HG02973 (cell line): ENCODE data around the gene PRKAR2B.
"Not testable (repeated sequence)": the region's sequence is repeated elsewhere in the genome, so short reads cannot be mapped to it uniquely, and the experiment has no call there.

Experiments
- ATAC-seq: cut with Tn5 transposase; IDR thresholded peaks from one replicate; pipeline ENCODE4 v1.9.1; 2021; ENCODE audit warnings: moderate library complexity; ENCODE audit not compliant: unreplicated experiment

PRKAR2B gene

GRCh38 chr7:107115114-107115513, 70.6 kb downstream of the PRKAR2B start:
- no peak for ATAC-seq

DNA sequence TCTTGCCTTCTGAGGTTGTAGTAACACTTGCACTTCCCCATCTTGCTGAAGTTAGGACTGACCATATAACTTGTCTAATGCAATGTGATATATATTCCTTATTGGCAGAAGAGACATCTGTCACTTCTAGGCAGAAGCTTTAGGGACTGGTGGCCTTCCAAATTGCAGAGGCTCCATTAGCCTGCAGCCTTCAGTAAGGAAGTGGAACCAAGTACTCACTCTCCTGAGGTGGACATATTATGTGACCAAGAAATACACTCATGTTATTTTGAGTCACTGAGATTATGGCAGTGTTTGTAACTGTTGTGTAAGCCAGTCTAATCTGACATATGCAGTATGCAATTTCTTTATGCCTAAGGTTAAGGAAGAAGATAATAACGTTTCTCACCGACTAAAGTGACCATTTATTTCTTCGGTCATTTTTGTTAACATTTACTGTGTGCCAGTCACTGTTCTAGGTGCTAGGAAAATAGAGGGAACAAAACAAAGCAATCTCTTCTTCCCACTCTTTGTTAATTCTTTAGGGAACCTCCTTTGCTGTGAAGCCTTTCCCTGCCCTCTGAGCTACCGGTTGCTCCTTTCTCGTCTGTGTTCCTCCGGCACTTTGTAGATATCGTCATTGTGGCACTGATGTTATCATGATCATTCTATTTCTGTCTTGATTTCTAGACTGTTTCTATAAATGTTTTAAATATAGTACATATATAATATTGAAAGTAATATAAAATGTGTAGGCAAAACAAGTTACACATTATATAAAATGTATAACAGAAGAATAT, 71.4 kb downstream of the PRKAR2B start:
- no peak for ATAC-seq

DNA sequence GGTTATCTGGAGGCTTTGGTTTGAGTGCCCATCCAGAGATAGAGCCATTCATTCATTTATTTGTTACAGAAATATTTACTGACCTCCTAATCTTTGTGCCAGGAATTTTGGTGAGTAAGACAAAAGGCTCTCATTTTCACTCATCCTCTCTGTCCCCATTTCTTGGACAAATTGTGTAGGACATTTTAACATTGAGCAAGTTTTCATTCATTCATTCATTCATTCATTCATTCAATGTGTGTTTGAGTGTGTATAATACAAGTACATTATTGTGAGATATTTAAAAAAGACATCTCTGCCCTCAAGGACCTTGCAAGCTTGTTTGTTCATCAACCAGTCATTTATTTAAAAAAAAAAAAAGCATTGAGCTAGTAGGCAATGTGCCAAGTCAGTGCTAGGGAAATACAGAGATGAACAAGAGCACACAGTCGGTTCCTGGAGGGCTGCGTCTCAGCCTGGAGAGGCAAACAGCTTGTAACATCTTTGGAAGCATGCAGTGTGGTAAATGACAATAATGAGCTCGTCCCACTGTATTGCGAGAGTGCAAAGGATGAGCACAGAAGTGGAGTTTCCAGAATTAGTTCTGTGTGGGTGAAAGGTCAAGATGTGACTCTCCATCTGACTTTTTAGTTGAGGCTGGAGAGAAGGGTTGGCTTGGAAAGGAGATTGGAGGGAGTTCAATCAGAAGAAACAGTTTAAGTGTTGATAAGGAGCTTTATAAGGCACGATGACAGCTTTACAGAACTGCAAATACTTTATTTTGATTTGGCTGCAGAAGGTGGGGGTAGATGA, 73.8 kb downstream of the PRKAR2B start:
- no peak for ATAC-seq

DNA sequence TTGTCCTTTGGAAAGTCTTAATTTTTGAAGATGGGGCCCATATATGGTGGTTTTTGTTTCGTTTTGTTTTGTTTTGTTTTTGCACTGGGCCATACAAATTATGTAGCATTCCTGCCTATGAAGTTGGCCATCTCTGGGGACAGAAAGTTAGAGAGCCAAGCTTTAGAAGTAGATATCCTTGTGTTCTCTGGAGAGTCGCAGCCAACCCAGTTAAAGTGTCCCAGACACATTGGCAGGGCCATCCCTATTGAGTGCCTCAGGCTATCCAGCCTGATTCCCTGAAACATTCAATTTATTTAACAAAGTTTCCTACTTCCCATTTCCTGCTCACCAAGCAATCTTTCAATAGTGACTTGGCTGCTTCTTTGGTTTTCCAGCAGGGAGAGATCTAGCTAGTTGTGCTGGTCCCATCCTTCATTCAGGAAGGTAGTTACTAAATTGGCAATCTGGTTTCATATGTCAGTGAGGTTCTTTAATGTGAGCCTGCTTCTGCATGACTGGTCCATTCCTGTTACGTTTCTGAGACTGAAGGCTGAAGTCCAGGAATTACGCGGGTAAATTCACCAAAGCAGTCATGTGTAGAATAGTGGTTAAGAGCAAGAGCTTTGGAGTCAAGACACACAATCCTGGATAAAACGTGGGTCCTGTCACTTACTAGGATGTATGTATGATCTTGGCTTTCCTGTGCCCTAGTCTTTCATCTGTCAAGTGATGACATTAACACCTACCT, 75.0 kb downstream of the PRKAR2B start:
- ATAC-seq, result no peak

GRCh38 chr7:107122486-107122911, 78.0 kb downstream of the PRKAR2B start:
- no peak for ATAC-seq

GRCh38 chr7:107123392-107123791, 78.9 kb downstream of the PRKAR2B start:
- no peak for ATAC-seq

GRCh38 chr7:107125475-107125874, 81.0 kb downstream of the PRKAR2B start:
- no peak for ATAC-seq

DNA sequence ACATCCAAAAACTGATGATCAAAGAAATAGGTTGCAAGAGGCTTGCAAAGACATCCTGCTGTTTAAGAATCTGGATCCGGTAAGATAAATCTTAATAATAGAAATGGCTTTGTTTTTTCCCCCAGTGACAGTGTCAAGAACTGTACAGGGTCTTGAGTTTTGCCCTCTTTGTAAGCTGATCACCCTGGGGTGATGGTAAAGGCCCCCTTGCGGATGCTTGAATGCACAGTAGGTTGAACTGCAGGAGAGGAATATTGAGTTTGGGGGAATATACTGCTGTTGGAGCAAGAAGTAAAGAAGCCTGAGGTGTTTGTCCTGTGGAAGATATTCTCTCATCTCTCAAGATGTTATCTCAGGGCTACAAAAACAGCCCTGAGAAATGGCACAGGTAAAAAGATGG, 83.7 kb downstream of the PRKAR2B start:
- ATAC-seq, result no peak

DNA sequence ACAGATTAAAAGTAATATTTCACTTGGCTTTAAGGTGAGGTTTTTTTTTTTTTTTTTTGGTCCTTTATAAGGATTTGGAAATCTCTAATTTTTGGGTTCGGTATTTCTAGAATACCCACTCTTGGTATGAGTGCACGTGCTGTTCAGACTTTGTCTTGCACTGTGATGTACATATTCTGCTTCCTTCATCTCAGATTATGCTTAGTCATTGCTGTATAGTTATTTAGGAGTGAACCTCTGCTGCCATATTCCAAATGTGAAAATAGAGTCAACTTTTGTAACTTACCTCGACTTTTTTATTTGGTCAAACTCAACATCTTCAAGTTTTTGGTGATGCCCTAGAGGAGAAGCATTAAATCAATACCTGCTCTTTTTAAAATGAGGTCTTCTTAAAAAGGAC, 84.2 kb downstream of the PRKAR2B start:
- ATAC-seq, result no peak

DNA sequence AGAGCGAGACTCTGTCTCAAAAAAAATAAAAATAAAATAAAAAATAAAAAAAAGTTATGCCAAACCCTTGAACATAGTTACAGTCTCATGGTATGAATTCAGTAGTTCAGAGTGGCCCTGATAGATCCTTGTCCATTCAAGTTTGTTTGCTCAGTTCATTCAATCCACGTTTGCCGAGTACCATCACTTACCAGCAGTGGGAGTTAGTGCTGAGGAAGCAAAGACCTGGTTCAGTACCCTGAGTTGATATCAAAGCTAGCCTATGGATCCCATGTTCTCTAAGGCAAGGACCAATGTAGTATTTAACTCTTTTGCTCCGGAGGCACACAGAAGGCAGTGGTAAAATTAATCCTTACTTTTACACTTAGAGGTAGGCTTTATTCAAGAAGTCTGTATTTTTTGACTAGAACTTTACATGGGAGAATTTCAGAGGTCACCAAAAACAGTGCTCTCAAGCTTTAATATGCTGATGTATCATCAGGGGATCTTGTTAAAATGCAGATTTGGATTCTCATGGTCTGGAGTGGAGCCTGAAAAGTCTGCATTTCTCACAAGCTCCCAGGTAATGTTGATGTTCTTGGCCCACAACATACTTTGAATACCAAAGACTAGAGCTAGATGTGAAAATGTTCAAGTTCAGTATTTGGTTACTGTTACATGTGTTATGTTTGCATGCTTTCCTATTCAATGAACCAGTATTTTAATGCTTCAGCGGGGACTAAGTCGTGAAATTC, 86.1 kb downstream of the PRKAR2B start:
- no peak for ATAC-seq

- no peak for ATAC-seq
These were observed 88.9 kb downstream of the PRKAR2B start for GRCh38 chr7:107133396-107133795.

DNA sequence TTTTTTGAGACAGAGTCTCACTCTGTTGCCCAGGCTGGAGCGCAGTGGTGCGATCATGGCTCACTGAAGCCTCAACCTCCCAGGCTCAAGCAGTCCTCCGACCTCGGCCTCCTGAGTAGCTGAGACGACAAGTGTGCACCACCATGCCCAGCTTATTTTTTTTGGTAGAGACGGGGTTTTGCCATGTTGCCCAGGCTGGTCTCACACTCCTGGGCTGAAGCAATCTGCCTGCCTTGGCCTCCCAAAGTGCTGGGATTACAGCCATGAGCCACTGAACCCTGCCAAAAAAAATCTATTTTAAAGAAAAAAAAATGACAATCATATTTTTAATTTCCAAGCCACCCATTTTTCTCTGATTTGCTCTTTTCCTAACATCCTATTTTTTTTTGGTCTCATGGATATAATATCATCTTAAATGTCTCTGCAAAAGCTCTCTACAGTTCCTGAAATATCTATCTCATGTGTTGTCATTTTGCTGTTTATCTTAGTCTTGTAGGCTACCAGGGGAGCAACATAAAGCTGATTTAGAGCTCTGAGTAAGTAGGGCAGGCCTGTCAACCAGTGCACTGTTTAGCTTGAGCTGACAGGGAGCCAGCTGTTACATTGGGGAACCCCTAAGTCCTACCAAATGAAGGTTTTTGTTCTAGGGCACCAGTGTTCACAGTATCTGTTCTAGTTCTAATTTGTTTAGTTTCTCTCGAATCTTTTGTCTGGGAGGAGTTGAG, 94.4 kb downstream of the PRKAR2B start:
- ATAC-seq, result no peak

- not testable (repeated sequence) for ATAC-seq
These were observed 99.4 kb downstream of the PRKAR2B start for GRCh38 chr7:107143875-107144274.

GRCh38 chr7:107145067-107145838, 100.7 kb downstream of the PRKAR2B start:
- no peak for ATAC-seq

DNA sequence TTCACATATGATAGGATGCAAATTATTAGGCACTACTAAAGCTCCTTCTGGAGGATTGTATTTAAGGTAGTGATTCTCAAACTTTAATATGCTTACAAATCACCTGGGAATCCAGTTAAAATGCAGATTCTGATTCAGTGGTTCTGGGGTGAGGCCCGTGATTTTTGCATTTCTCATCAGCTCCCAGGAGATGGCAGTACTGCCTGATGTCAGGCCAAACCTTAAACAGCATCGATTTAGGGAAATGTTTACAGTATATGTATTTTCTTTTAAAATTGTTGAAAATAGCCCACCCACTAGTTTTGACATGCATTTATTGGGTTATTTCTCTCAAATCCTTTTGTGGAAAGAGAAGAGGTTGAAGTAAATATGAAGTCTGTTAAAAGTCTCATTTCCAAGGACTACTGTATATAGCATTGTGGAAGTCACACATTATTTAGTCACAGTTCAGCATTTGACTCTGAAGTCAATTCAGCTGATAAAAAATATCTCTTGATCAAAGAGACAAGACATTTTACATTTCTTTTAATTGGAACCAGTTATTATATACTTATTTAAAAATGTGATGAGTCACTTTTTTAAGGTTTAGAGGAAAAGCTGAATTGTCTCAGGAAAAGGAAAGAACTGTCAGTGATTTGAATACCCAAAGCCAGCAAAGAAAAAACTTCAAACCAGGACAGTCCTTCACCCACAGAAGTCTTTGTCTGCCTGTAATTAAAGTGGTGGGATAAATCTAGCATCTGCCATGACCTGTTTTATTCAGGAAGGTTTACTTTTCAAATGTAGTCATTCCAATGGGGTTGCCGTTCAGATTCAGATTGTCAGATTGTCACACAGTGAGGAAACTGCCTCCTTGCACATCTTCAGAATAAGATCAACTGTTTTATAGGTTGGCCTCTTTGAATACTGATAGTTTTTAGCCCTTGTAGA, 103.2 kb downstream of the PRKAR2B start:
- ATAC-seq, result no peak

- no peak for ATAC-seq
These were observed 104.2 kb downstream of the PRKAR2B start for GRCh38 chr7:107148721-107149120.

GRCh38 chr7:107149863-107150262, 105.4 kb downstream of the PRKAR2B start:
- ATAC-seq, result no peak

GRCh38 chr7:107150375-107151073, 106.0 kb downstream of the PRKAR2B start:
- ATAC-seq, result no peak
